Upper lobe of left lung (tissue), 6 donors: Measurements from ENCODE around the gene UBE2E2. TPM values are rescaled to one million over a fixed set of nuclear protein-coding genes. Genes with fewer than 3 reads are reported as not detected.

Experiments
- ATAC-seq, 2 donors: fragments of 200-7000 bp; cut with Tn5 transposase; one replicate each; pipeline ENCODE4 v1.9.1; 2022; ENCODE audit warnings: mild to moderate bottlenecking in 2 of 2, moderate library complexity in 2 of 2; ENCODE audit not compliant: low FRiP score in 2 of 2
- DNase-seq, 2 donors: peaks; one replicate each; pipeline ENCODE4 v3.0.0-alpha.2; 2019 to 2020
- H3K27ac ChIP-seq, 4 donors: fragments of 200-600 bp; sonication (generic); one replicate each; pipeline ENCODE4 v1.5.1; 2016 to 2019
- H3K27me3 ChIP-seq, 4 donors: fragments of 200-600 bp; sonication (generic); one replicate each; pipeline ENCODE4 v1.5.1; 2017 to 2019
- H3K36me3 ChIP-seq, 4 donors: fragments of 200-600 bp; sonication (generic); one replicate each; pipeline ENCODE4 v1.5.1; 2016 to 2019
- H3K4me1 ChIP-seq, 4 donors: fragments of 200-600 bp; sonication (generic); one replicate each; pipeline ENCODE4 v1.5.1; 2018 to 2019
- H3K4me3 ChIP-seq, 4 donors: fragments of 200-600 bp; sonication (generic); one replicate each; pipeline ENCODE4 v1.5.1; 2017 to 2019; ENCODE audit warnings: mild to moderate bottlenecking in 2 of 4, moderate library complexity in 1 of 4
- H3K9me3 ChIP-seq, 4 donors: fragments of 200-600 bp; sonication (generic); one replicate each; pipeline ENCODE4 v1.5.1; 2018 to 2019
- CTCF ChIP-seq, 6 experiments: fragments of 450-650 bp in 4 of 6; fragments of 200-600 bp in 2 of 6; sonication (generic) in 2 of 6; IDR thresholded peaks; one replicate each; pipeline ENCODE4 v1.5.1; 2016 to 2019; ENCODE audit warnings: antibody characterized with exemption in 6 of 6
- EP300 ChIP-seq, 4 donors: sonication (generic); formaldehyde crosslinking; IDR thresholded peaks; one replicate each; pipeline ENCODE4 v1.5.1; 2017; ENCODE audit warnings: antibody characterized with exemption in 4 of 4, control low read depth in 2 of 4
- POLR2A ChIP-seq, 4 donors: fragments of 450-650 bp; IDR thresholded peaks; one replicate each; pipeline ENCODE4 v1.5.1; 2016 to 2017; ENCODE audit warnings: antibody characterized with exemption in 4 of 4, mild to moderate bottlenecking in 2 of 4
- POLR2AphosphoS5 ChIP-seq, 2 donors: sonication (generic); formaldehyde crosslinking; IDR thresholded peaks; one replicate each; pipeline ENCODE4 v1.5.1; 2017; ENCODE audit warnings: antibody characterized with exemption in 2 of 2
- WGBS, 2 donors: methylation state at CpG; one replicate each; pipeline ENCODE4 v1.1.5; 2017 to 2018; 5-methylcytosine and 5-hydroxymethylcytosine counted together
- total RNA-seq, 6 donors: library from RNA; depleted of rRNA in 4 of 6; stranded (reverse); fragments of >200 nt in 4 of 6; gene quantifications; one replicate each; pipeline versions ENCODE4 v1.1.0 to v1.2.1, GENCODE V29; 2016 to 2021
- donor health status: DM: no; HTN: no; CAD: no; lungs with moderate emphysema.
- donor health status: DM: no; HTN: yes; CAD: no; lungs with severe emphysema.

UBE2E2 gene
- total RNA-seq, 6 donors from 2014 or later = 18.3 to 61.5 (median 41.9) TPM

DNA sequence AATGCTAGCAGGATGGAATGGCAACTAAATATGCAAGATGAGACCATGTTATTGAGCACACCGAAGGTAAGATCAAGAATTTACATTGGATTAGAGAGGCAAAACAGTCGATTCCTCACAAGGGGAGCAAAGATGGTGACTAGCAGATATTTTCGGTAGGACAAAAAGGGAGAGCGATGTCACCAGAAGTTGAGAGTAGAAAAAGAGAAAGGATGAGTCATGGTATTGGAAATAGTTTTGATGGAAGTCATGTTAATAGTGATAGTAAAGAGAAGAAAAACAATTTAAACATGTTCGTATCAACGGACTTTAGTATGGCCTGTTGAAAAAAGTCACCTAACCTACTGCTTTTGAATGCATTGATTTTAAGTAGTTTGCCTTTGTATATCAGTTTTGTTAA is 55.0 kb downstream of the UBE2E2 start:
- Histone ChIP-seq H3K4me3 (no peak overlapping the region), H3K36me3 (no peaks in the 10 kb centered on the region), H3K27me3 (no peaks in the 10 kb centered on the region), H3K9me3 (no peaks in the 10 kb centered on the region), H3K4me1 (peaks cover 0 to 8% (median 3%) of the 10 kb centered on the region in 4 donors), H3K27ac (no peak overlapping the region)
- 94 to 96% methylated on average over 6 of the region's 6 CpGs for WGBS, 2 donors
- TF ChIP-seq POLR2AphosphoS5 (IDR thresholded peaks at IDR 0.05) (no peak), POLR2A (IDR thresholded peaks at IDR 0.05) (no peak)
- no peak for ATAC-seq
- no peak for DNase-seq

DNA sequence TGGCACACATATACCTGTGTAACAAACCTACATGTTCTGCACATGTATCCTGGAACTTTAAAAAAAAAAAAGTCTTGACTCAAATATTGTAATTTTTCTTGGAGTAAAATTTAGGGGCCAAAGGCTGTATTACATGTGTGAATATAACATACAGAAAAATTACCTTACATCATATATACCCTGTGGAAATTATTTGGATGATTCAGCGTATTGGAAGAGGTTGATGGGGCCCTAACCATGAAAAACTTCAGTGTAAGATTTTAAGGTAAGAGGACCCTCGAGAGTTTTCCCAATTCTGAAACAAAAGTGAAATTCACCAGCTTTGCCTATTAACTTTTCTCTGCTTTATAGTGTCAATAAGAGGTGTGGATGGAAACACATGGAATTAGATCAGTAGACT is 56.4 kb downstream of the UBE2E2 start:
- Histone ChIP-seq H3K27me3 (no peaks in the 10 kb centered on the region), H3K4me3 (no peak overlapping the region), H3K36me3 (no peaks in the 10 kb centered on the region), H3K9me3 (no peaks in the 10 kb centered on the region), H3K27ac (no peak overlapping the region), H3K4me1 (peaks cover 0 to 5% (median 1%) of the 10 kb centered on the region in 4 donors)
- ATAC-seq (no peak), DNase-seq (no peak)
- TF ChIP-seq CTCF (IDR thresholded peaks at IDR 0.05) (no peak), EP300 (IDR thresholded peaks at IDR 0.05) (no peak), POLR2A (IDR thresholded peaks at IDR 0.05) (no peak), POLR2AphosphoS5 (IDR thresholded peaks at IDR 0.05) (no peak)
- 89 to 93% methylated on average over 2 of the region's 2 CpGs for WGBS, 2 donors

DNA sequence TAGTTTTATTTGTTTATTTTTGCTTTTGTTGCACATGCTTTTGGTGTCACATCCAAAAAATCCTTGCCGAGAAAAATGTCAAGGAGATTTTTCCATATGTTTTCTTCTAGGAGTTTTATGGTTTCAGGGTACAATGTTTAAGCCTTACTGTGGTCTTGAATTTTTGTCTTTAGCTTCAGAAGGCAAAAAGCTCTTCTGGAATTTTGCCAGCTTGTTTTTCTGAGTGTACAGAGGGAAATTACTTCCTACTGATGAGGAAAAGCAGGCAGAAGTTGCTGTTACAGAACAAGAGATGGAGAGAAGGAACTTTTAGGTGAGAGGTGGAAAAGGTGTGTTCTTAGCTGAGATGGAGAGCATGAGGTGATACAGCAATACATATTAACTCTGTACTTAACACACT is 59.6 kb downstream of the UBE2E2 start:
- TF ChIP-seq CTCF (IDR thresholded peaks at IDR 0.05) (no peak), EP300 (IDR thresholded peaks at IDR 0.05) (no peak), POLR2AphosphoS5 (IDR thresholded peaks at IDR 0.05) (no peak), POLR2A (IDR thresholded peaks at IDR 0.05) (no peak)
- ATAC-seq (no peak), DNase-seq (no peak)
- Histone ChIP-seq H3K4me1 (no peaks in the 10 kb centered on the region), H3K9me3 (no peaks in the 10 kb centered on the region), H3K27ac (no peak overlapping the region), H3K36me3 (no peaks in the 10 kb centered on the region), H3K4me3 (no peak overlapping the region), H3K27me3 (no peaks in the 10 kb centered on the region)
- WGBS, 2 donors = 84 to 91% methylated on average over 1 of the region's 1 CpG

DNA sequence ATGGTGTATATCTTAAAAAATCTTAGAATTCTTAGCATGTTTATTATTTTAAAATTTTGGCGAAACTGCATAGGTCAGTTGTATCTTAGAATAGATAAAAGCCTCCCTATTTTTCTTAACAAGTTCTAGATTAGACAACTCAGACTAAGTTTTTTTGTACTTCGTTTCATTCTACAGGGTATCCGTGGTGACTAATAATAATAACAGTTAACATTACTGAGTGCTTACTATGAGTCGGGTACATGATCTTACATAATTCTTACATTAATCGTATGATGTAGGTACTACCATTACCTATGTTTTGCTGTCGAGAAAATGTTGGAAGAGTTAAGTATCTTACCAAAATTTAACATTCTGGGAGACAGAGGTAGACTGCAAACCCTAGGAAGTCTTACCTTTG is 60.7 kb downstream of the UBE2E2 start:
- WGBS, 2 donors = 73 to 84% methylated on average over 6 of the region's 6 CpGs
- ATAC-seq = no peak
- no peak overlapping the region for H3K27ac ChIP-seq

GRCh38 chr3:23264413-23264812 is 61.3 kb downstream of the UBE2E2 start:
- H3K4me3 ChIP-seq = no peak overlapping the region
- DNase-seq = no peak
- H3K36me3 ChIP-seq = no peaks in the 10 kb centered on the region
- WGBS, 2 donors = 98 to 100% methylated on average over 1 of the region's 1 CpG
- no peaks in the 10 kb centered on the region for H3K9me3 ChIP-seq
- peak in 1 of 2 donors; percentile 26 for ATAC-seq
- no peaks in the 10 kb centered on the region for H3K27me3 ChIP-seq
- TF ChIP-seq POLR2AphosphoS5 (IDR thresholded peaks at IDR 0.05) (no peak), CTCF (IDR thresholded peaks at IDR 0.05) (no peak), POLR2A (IDR thresholded peaks at IDR 0.05) (no peak), EP300 (IDR thresholded peaks at IDR 0.05) (no peak)
- no peaks in the 10 kb centered on the region for H3K4me1 ChIP-seq
- H3K27ac ChIP-seq = no peak overlapping the region

More for the DNA sequence above, 60.7 kb downstream of the UBE2E2 start:
- TF ChIP-seq CTCF (IDR thresholded peaks at IDR 0.05) (no peak), EP300 (IDR thresholded peaks at IDR 0.05) (no peak), POLR2AphosphoS5 (IDR thresholded peaks at IDR 0.05) (no peak), POLR2A (IDR thresholded peaks at IDR 0.05) (no peak)
- Histone ChIP-seq H3K36me3 (no peaks in the 10 kb centered on the region), H3K9me3 (no peaks in the 10 kb centered on the region), H3K4me1 (no peaks in the 10 kb centered on the region), H3K27me3 (no peaks in the 10 kb centered on the region), H3K4me3 (no peak overlapping the region)
- no peak for DNase-seq
